Frontal cortex (tissue), 4 donors: ENCODE measurements around the gene EME2. TPM values are rescaled to one million over a fixed set of nuclear protein-coding genes. Genes with fewer than 3 reads are reported as not detected.
A peak's percentile ranks its signal among the peaks of the same experiment; 100 is the strongest.

Source experiments
- DNase-seq, 2 donors: peaks; one replicate each; pipeline ENCODE4 v3.0.0; 2012; ENCODE audit warnings: low spot score in 2 of 2
- FAIRE-seq: peaks from 2 replicates; lab custom pipeline; 2012; peaks lifted over from hg19 to GRCh38; lab: Jason Lieb, UNC
- total RNA-seq: library from RNA; depleted of rRNA; stranded (reverse); fragments of >200 nt; gene quantifications from one replicate; pipeline ENCODE4 v1.2.3, GENCODE V29; 2014
- donor health status: control.
- donor health status: control.
- donor health status: control.

EME2 gene
- total RNA-seq, 1 donor from 2014 or later: 7.7 TPM

GRCh38 chr16:1810106-1810505, 37.5 kb downstream of the EME2 start:
- DNase-seq (no peak), FAIRE-seq (no peak)

GRCh38 chr16:1810536-1810935, 37.9 kb downstream of the EME2 start:
- FAIRE-seq: no peak
- no peak for DNase-seq

GRCh38 chr16:1812732-1813163, 40.1 kb downstream of the EME2 start:
- DNase-seq: peak in 1 of 2 donors; percentile 59
- FAIRE-seq: no peak

DNA sequence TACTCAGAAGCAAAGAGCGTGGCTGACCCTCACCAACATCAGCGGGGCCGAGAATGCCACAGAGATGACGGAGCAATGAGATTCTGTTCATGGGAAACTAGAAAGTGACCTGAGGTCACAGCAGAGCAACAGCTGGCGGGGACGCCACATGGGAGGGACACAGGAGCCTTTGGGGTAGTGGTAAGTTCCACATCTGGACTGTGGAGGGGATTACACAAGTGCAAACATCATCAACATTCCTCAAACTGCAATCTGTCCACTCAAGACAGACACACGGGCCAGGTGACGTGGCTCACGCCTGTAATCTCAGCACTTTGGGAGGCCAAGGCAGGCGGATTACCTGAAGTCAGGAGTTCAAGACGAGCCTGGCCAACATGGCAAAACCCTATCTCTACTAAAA, 42.9 kb downstream of the EME2 start:
- FAIRE-seq: no peak
- no peak for DNase-seq

- DNase-seq: no peak
- FAIRE-seq: no peak
These were observed 44.0 kb downstream of the EME2 start for GRCh38 chr16:1816396-1817275.

DNA sequence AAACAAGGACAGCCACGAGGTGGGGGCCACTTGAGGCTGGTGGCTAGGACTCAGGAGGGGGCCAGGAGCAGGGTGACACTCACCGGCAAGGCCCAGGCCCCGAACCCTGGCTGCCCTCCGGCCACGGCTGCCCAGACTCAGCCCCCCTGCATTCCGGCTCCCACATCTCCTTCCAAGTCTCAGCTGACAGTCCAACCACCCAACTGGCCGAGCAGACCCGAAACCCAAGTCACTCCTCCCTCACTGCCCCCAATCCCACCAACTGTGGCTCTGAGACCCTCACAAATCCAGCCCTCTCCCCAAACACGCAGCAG, 44.6 kb downstream of the EME2 start:
- FAIRE-seq (no peak), DNase-seq (no peak)

DNA sequence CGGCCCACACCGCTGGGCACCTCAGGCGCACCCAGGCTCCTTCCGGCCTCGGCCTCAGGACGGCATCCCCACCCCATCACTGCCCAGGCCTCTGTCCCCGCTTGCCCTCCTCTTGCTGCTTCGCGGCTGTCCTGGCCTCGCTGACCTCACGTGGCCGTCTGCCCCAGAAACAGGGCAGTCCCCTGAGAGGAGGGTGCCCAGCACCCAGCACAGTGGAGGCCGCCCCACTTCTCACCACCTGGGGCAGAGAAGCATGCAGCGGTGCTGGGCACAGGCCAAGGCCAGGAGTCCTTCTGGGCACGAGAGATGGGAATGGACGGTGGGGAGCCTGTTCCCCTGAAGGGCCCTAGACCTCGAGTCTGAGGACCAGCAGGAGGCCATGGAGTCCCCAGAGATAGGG, 45.1 kb downstream of the EME2 start:
- FAIRE-seq: no peak
- no peak for DNase-seq

- no peak for DNase-seq
- no peak for FAIRE-seq
These were observed 45.7 kb downstream of the EME2 start for GRCh38 chr16:1818204-1818872.

DNA sequence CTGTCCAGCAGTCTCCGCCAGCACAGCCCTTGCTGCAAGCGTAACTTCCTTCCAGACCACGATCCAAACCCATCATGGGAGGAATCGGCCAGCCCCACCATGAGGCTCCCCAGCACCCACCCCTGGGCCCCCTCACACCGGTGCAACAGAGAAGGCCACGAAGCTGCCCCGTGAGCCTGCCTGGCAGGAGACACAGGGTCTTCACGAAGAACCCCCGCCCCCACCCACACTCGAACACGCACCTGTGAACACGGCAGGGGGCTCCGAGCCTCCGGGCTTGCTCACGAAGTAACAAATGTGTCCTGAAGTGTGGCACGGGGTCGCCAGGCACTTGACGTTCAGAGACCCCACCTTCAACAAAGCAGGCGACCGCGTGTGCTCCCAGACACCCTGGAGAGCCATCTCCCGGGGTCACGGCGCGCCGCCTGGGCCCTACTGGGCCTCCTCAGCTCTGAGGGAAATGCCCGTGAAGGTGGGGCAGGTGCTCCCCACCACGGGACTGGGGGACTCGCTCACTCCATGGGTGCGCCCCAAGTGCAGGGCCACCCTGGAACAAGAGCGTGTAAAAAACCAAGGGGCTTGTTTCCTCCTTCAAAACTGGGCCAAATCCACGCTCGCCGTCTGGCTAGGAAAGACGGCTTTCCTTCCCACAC, 46.4 kb downstream of the EME2 start:
- no peak for DNase-seq

DNA sequence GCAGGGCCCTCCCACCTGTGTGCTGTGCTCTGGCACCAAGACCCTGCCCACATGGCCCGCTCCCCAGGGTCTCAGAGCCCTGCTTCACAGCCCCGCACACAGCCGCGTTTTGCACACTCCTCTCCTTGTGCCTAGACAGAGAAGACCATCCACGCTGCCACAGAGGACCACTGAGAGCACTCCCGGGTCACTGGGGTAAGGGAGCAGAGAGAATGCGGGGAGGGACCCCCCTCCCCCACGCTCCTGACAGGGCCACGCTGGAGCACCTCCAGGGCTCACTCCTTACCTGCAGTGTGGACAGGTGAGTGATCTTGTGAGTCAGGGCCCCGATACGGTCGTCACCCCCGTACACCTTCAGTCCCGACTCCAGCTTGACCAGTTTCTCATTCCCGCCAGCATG, 47.0 kb downstream of the EME2 start:
- FAIRE-seq (no peak), DNase-seq (no peak)

More for the DNA sequence above, 46.4 kb downstream of the EME2 start:
- no peak for FAIRE-seq

DNA sequence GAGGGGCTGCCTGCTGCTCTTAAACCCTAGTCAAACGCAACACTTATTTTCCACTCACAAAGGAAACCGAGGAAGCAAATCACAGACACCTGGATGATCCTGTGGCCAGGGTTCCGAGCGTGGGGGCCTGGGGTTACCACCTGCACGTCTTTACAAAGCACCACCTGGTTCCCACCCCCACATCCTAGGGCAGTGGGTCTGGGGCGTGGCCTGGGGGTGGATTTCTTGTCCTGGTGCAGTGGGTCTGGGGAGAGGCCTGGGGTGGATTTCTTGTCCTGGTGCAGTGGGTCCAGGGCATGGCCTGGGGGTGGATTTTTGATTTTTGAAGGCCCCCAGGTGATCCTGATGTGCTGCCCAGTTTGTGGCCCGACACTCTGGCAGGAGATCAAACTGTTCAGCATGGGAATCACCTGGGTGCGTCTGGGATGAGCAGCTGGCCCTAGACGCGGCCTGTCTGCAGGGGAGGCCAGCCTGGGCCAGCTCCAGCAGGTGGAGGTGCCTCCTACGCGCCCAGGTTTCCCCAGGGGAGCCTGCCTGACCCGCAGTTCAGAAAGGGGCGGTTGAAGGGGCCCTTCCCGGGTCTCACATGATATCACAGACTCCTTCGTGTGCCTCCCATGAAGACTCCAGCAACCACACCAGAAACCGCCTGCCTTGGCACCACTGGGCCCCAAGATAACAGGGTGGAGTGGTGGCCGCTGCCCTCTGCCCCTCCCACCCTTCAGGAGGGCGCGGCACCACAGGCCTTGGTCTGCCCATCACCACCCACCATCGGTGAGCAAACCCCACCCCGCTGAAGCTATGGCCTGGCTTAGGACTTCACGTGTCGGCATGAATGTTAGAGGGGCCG, 47.7 kb downstream of the EME2 start:
- DNase-seq: no peak
- no peak for FAIRE-seq

- DNase-seq (no peak), FAIRE-seq (no peak)
These were observed 48.3 kb downstream of the EME2 start for GRCh38 chr16:1820946-1821290.

DNA sequence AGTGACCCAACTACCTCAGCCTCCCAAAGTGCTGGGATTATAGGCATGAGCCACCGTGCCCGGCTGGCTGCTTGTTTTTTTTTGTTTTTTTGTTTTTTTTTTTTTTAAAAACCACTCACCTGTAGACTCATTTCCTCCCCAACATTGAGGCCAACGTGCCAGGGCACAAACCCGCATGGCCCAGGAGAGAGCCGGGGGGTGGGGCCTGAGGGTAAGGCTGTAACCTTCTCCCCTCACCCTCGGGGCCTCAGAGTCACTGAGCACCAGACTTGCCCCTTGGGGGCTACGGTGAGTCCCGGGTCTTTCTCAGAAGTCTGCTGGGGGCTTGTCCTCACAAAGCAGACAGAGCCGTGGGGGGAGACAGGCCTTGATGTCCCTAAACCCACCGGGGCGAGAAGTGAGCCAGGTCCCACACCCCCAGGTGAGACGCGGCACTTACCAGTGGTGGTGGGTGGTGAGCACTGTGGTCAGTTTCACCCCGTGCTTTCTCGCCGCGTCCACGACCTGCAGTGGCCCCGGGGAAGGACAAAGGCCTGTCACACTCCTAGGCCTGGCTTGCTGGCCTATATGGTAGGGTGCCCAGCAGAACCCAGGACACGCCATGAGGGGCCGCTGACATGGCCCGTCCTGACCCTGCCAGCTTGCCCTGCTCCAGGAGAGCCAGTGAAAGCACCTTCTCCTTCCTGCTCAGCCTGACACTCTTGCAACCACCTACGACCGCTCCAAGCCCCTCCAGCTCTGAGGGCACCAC, 49.4 kb downstream of the EME2 start:
- DNase-seq (no peak), FAIRE-seq (no peak)

- FAIRE-seq: no peak
- no peak for DNase-seq
These were observed 50.2 kb downstream of the EME2 start for GRCh38 chr16:1822801-1823200.

DNA sequence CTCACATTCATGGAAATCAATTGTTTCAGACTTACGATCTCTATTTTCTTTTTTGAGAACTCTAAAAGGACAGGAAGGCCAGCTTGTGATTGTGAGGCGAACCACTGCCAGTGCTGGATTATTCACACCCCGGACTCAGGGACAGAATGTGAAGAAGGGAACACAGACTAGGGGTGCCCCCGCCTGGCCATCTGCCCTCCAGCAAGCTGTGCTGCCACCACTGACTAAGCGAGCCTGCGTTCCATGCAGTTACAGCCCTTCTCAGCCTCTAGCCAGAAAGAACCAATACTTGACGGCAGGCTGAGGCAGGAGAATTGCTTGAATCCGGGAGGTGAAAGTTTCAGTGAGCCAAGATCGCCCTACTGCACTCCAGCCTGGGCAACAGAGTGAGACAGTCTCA, 51.2 kb downstream of the EME2 start:
- no peak for FAIRE-seq
- DNase-seq: peak in 1 of 2 donors; percentile 43

DNA sequence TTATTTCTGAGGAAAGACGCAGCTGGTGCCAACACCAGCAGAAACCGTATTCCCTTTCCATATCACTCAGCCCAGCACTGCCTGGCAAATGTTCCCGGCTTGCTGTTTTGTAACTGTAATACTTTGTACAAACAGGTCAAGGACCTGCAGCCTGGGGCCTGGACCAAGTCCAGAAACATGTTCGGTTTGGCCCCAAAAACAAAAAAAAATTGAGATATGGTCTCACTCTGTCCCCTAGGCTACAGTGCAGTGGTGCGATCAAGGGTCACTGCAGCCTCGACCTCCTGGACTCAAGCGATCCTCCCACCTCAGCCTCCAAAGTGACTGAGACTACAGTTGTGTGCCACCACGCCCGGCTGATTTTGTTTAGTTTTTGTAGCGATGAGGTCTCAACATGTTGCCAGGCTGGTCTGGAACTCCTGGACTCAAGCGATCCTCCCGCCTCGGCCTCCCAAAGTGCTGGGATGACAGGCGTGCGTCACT, 52.8 kb downstream of the EME2 start:
- no peak for DNase-seq
- FAIRE-seq: no peak
